ENCODE data around the gene RNH1. TPM values are rescaled to one million over a fixed set of nuclear protein-coding genes. Genes with fewer than 3 reads are reported as not detected.

RNH1 gene
- total RNA-seq (2021): 60.0 and 67.0 TPM in 2 replicates
- long read RNA-seq, transcript RNH1-206 (10 exons, 1,725 nt): minor isoform, 58 of 793 reads
- long read RNA-seq, transcript RNH1-205 (11 exons, 2,014 nt): minor isoform, 69 of 793 reads
- long read RNA-seq, transcript RNH1-203 (10 exons, 1,722 nt): major isoform, 192 of 793 reads
- long read RNA-seq, transcript RNH1-202 (10 exons, 1,791 nt): minor isoform, 145 of 793 reads
- long read RNA-seq, partial matches to known transcripts: 13 of 793 reads
- long read RNA-seq, other reads (novel, unspliced or antisense): 201 of 793 reads

DNA sequence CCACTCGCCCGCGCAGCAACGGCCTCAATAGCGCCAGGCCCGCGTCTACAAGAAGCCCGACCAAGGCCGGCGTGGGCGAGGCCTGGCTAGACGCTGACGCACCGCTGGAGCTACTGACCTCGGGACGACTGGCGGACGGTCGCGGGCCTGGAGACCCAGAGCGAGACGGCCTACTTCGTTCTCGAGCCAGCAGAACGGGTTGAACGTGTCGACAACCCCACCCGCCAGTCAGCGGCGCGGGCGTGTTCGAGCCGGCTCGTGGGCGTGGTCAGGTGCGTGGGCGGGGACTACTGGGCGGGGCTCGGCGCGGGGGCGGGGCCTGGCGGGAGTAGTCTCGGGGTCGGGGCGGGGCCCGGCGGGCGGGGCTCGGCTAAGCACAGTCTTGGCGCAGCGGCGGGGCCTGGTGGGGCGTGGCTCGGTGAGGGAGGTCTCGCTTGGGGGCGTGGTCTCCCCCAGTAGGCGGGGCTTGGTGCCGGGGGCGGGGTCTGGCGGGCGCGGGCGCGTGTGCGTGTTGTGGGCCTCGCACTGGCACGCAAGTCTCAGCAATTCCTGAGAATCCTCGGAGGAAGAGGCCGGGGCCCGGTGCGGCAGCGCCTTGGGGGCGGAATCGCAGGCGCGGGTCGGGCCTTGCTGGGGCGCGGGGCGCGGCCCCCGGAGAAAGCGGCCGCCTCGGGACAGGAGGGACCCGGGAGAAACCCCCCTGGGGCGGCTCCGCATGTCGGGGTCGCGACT, at the start of gene RNH1:
Gene RNH1 (minus strand): TSS at position 248 of the 732 bp plus-strand sequence. CDS start 5,080 bp downstream, outside the sequence.
- Histone ChIP-seq H2BK120ac (ENCODE audit: low read depth, low read length, poor library complexity, severe bottlenecking) (no peak within 1 kb of the TSS), H3K23ac (ENCODE audit: insufficient read length, low read depth, low read length) (no peak within 1 kb of the TSS), H2BK5ac (ENCODE audit: insufficient read length, low read length) (no peak within 1 kb of the TSS), H3K56ac (ENCODE audit: insufficient read length, low read depth, low read length) (no peak within 1 kb of the TSS), H3K79me1 (ENCODE audit: insufficient read depth, low read depth, low read length, poor library complexity, severe bottlenecking) (no peaks in the 10 kb centered on the region), H4K5ac (ENCODE audit: insufficient read length, low read depth, low read length) (no peak within 1 kb of the TSS), H3K23me2 (ENCODE audit: insufficient read length, low read depth, low read length, poor library complexity, severe bottlenecking) (peaks cover 16% of the 10 kb centered on the region), H3K4me2 (ENCODE audit: insufficient read depth, insufficient read length, low read length) (peak within 1 kb of the TSS; percentile 91), H3K4ac (ENCODE audit: low read depth, low read length) (no peak within 1 kb of the TSS), H3K18ac (ENCODE audit: insufficient read length, low read depth, low read length) (peak within 1 kb of the TSS; percentile 96), H2AK5ac (ENCODE audit: insufficient read length, low read length) (no peak within 1 kb of the TSS), H2BK12ac (ENCODE audit: insufficient read length, low read depth, low read length) (no peak within 1 kb of the TSS), H3K79me2 (ENCODE audit: insufficient read depth, low read length) (peaks cover 2% of the 10 kb centered on the region; the same call in 1 of the 2 replicates), H2BK20ac (ENCODE audit: low read depth, low read length, poor library complexity, severe bottlenecking) (no peak within 1 kb of the TSS), H3K9ac (ENCODE audit: extremely low read depth, insufficient read length, low read length) (peak within 1 kb of the TSS; percentile 57), H2BK15ac (ENCODE audit: low read depth, low read length) (no peak within 1 kb of the TSS), H3K14ac (ENCODE audit: insufficient read depth, low read length) (peak within 1 kb of the TSS; percentile 93), H3K4me1 (ENCODE audit: insufficient read depth, low read length) (no peaks in the 10 kb centered on the region), H3K9me3 (ENCODE audit: control insufficient read depth, low read depth, low read length) (no peaks in the 10 kb centered on the region), H3K27ac (ENCODE audit: insufficient read length, low read depth, low read length) (no peak within 1 kb of the TSS), H4K8ac (replicated peaks; ENCODE audit: insufficient read length, low read depth, low read length) (no peak within 1 kb of the TSS), H2AFZ (ENCODE audit: low read length) (no peak within 1 kb of the TSS), H4K91ac (ENCODE audit: insufficient read length, low read depth, low read length) (no peak within 1 kb of the TSS), H3T11ph (ENCODE audit: low read length) (no peak within 1 kb of the TSS), H3K27me3 (ENCODE audit: insufficient read depth, low read length) (no peaks in the 10 kb centered on the region; the same call in 1 of the 2 replicates), H4K20me1 (ENCODE audit: control insufficient read depth, insufficient read depth, insufficient read length) (no peaks in the 10 kb centered on the region)
- no CpG with 5 or more reads among the region's 93 CpGs for WGBS (ENCODE audit: extremely low coverage, insufficient read length, low lambda C conversion rate)
- Mint-ChIP-seq H3K27ac (peak within 1 kb of the TSS; percentile 97 to 100 (median 99)), H3K4me3 (peak within 1 kb of the TSS; percentile 93 to 97), H3K27me3 (ENCODE audit: low read depth) (no peaks in the 10 kb centered on the region; the same call in none of the 2 replicates), H3K36me3 (ENCODE audit: insufficient read depth in 1 of 3, low read depth in 3 of 3) (peaks cover 11 to 19% (median 14%) of the 10 kb centered on the region in 3 experiments), H3K9me3 (no peaks in the 10 kb centered on the region), H3K4me1 (peaks cover 3 to 9% of the 10 kb centered on the region in 2 experiments; a peak in 2 of 4 replicates)
- peak; percentile 96 for DNase-seq
- TF ChIP-seq, protein P1, sequence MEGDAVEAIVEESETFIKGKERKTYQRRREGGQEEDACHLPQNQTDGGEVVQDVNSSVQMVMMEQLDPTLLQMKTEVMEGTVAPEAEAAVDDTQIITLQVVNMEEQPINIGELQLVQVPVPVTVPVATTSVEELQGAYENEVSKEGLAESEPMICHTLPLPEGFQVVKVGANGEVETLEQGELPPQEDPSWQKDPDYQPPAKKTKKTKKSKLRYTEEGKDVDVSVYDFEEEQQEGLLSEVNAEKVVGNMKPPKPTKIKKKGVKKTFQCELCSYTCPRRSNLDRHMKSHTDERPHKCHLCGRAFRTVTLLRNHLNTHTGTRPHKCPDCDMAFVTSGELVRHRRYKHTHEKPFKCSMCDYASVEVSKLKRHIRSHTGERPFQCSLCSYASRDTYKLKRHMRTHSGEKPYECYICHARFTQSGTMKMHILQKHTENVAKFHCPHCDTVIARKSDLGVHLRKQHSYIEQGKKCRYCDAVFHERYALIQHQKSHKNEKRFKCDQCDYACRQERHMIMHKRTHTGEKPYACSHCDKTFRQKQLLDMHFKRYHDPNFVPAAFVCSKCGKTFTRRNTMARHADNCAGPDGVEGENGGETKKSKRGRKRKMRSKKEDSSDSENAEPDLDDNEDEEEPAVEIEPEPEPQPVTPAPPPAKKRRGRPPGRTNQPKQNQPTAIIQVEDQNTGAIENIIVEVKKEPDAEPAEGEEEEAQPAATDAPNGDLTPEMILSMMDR (conservative IDR thresholded peaks at IDR 0.05): no peak
